ENCODE results near the gene YY1AP1.
A peak's percentile ranks its signal among the peaks of the same experiment; 100 is the strongest.
"Not testable (repeated sequence)": the region's sequence is repeated elsewhere in the genome, so short reads cannot be mapped to it uniquely, and the experiment has no call there.

The YY1AP1 gene

GRCh38 chr1:155695072-155695471, 6.5 kb upstream of the YY1AP1 start:
- H3K4me3 ChIP-seq (ENCODE audit: low read length): no peak overlapping the region
- H3K27ac ChIP-seq (ENCODE audit: low read length): no peak overlapping the region
- no peak overlapping the region for H3K9ac ChIP-seq (ENCODE audit: low read length)
- peaks cover 23% of the 10 kb centered on the region for H3K36me3 ChIP-seq (ENCODE audit: control insufficient read depth, low read depth, low read length)
- no peaks in the 10 kb centered on the region for H3K9me3 ChIP-seq (ENCODE audit: control insufficient read depth, low read depth, low read length)
- H3K27me3 ChIP-seq (ENCODE audit: control insufficient read depth, insufficient read depth, low read length): no peaks in the 10 kb centered on the region
- H3K4me1 ChIP-seq (ENCODE audit: control insufficient read depth, low read depth, low read length): peaks cover 3% of the 10 kb centered on the region

- Histone ChIP-seq H3K36me3 (ENCODE audit: control insufficient read depth, low read depth, low read length) (peaks cover 23% of the 10 kb centered on the region), H3K4me3 (ENCODE audit: low read length) (no peak overlapping the region)
Measured at GRCh38 chr1:155694167-155694566, 5.6 kb upstream of the YY1AP1 start.

GRCh38 chr1:155691992-155692528, 3.5 kb upstream of the YY1AP1 start:
- H3K9ac ChIP-seq (ENCODE audit: low read length): no peak overlapping the region
- H3K4me3 ChIP-seq (ENCODE audit: low read length): no peak overlapping the region
- peaks cover 7% of the 10 kb centered on the region for H3K4me1 ChIP-seq (ENCODE audit: control insufficient read depth, low read depth, low read length)
- H3K36me3 ChIP-seq (ENCODE audit: control insufficient read depth, low read depth, low read length): peaks cover 23% of the 10 kb centered on the region
- H3K27me3 ChIP-seq (ENCODE audit: control insufficient read depth, insufficient read depth, low read length): no peaks in the 10 kb centered on the region
- H3K27ac ChIP-seq (ENCODE audit: low read length): no peak overlapping the region
- H3K9me3 ChIP-seq (ENCODE audit: control insufficient read depth, low read depth, low read length): no peaks in the 10 kb centered on the region

More at GRCh38 chr1:155694167-155694566, 5.6 kb upstream of the YY1AP1 start:
- Histone ChIP-seq H3K9ac (ENCODE audit: low read length) (no peak overlapping the region), H3K27me3 (ENCODE audit: control insufficient read depth, insufficient read depth, low read length) (no peaks in the 10 kb centered on the region), H3K9me3 (ENCODE audit: control insufficient read depth, low read depth, low read length) (no peaks in the 10 kb centered on the region), H3K4me1 (ENCODE audit: control insufficient read depth, low read depth, low read length) (peaks cover 7% of the 10 kb centered on the region), H3K27ac (ENCODE audit: low read length) (no peak overlapping the region)

- H3K4me1 ChIP-seq (ENCODE audit: control insufficient read depth, low read depth, low read length); H3K9me3 ChIP-seq (ENCODE audit: control insufficient read depth, low read depth, low read length); H3K27me3 ChIP-seq (ENCODE audit: control insufficient read depth, insufficient read depth, low read length): not testable (repeated sequence)
- Histone ChIP-seq H3K4me3 (ENCODE audit: low read length) (peak within 1 kb of the TSS; percentile 91), H3K9ac (ENCODE audit: low read length) (peak within 1 kb of the TSS; percentile 86), H3K36me3 (ENCODE audit: control insufficient read depth, low read depth, low read length) (peaks cover 23% of the 10 kb centered on the region), H3K27ac (ENCODE audit: low read length) (peak within 1 kb of the TSS; percentile 87)
Measured at GRCh38 chr1:155689081-155689607, 570 bp upstream of the YY1AP1 start, which contains the start of gene DAP3. Gene DAP3, plus strand, starts transcription at chr1:155689091. Its CDS starts 20,689 bp downstream, at chr1:155709780.

GRCh38 chr1:155687705-155688323, 760 bp downstream of the YY1AP1 start:
- Histone ChIP-seq H3K9ac (ENCODE audit: low read length) (peak overlapping the region; percentile 86), H3K27ac (ENCODE audit: low read length) (peak overlapping the region; percentile 71), H3K4me3 (ENCODE audit: low read length) (peak overlapping the region; percentile 91), H3K36me3 (ENCODE audit: control insufficient read depth, low read depth, low read length) (peaks cover 22% of the 10 kb centered on the region)
- H3K9me3 ChIP-seq (ENCODE audit: control insufficient read depth, low read depth, low read length); H3K27me3 ChIP-seq (ENCODE audit: control insufficient read depth, insufficient read depth, low read length); H3K4me1 ChIP-seq (ENCODE audit: control insufficient read depth, low read depth, low read length): not testable (repeated sequence)

GRCh38 chr1:155681776-155682175, 6.8 kb downstream of the YY1AP1 start:
- Histone ChIP-seq H3K9ac (ENCODE audit: low read length) (no peak overlapping the region), H3K9me3 (ENCODE audit: control insufficient read depth, low read depth, low read length) (no peaks in the 10 kb centered on the region), H3K27me3 (ENCODE audit: control insufficient read depth, insufficient read depth, low read length) (no peaks in the 10 kb centered on the region), H3K4me3 (ENCODE audit: low read length) (no peak overlapping the region), H3K4me1 (ENCODE audit: control insufficient read depth, low read depth, low read length) (no peaks in the 10 kb centered on the region), H3K27ac (ENCODE audit: low read length) (no peak overlapping the region), H3K36me3 (ENCODE audit: control insufficient read depth, low read depth, low read length) (peaks cover 37% of the 10 kb centered on the region)

- peaks cover 49% of the 10 kb centered on the region for H3K36me3 ChIP-seq (ENCODE audit: control insufficient read depth, low read depth, low read length)
- H3K4me1 ChIP-seq (ENCODE audit: control insufficient read depth, low read depth, low read length): no peaks in the 10 kb centered on the region
- no peak overlapping the region for H3K27ac ChIP-seq (ENCODE audit: low read length)
- no peaks in the 10 kb centered on the region for H3K27me3 ChIP-seq (ENCODE audit: control insufficient read depth, insufficient read depth, low read length)
- no peaks in the 10 kb centered on the region for H3K9me3 ChIP-seq (ENCODE audit: control insufficient read depth, low read depth, low read length)
- no peak overlapping the region for H3K9ac ChIP-seq (ENCODE audit: low read length)
- no peak overlapping the region for H3K4me3 ChIP-seq (ENCODE audit: low read length)
Measured at GRCh38 chr1:155680531-155680930, 8.0 kb downstream of the YY1AP1 start.

GRCh38 chr1:155678992-155679391, 9.6 kb downstream of the YY1AP1 start:
- not testable (repeated sequence) for H3K4me1 ChIP-seq (ENCODE audit: control insufficient read depth, low read depth, low read length); H3K9me3 ChIP-seq (ENCODE audit: control insufficient read depth, low read depth, low read length); H3K9ac ChIP-seq (ENCODE audit: low read length); H3K4me3 ChIP-seq (ENCODE audit: low read length); H3K27me3 ChIP-seq (ENCODE audit: control insufficient read depth, insufficient read depth, low read length); H3K27ac ChIP-seq (ENCODE audit: low read length)
- peaks cover 60% of the 10 kb centered on the region for H3K36me3 ChIP-seq (ENCODE audit: control insufficient read depth, low read depth, low read length)

GRCh38 chr1:155678027-155678426, 10.5 kb downstream of the YY1AP1 start:
- peaks cover 62% of the 10 kb centered on the region for H3K36me3 ChIP-seq (ENCODE audit: control insufficient read depth, low read depth, low read length)
- no peaks in the 10 kb centered on the region for H3K4me1 ChIP-seq (ENCODE audit: control insufficient read depth, low read depth, low read length)
- no peak overlapping the region for H3K9ac ChIP-seq (ENCODE audit: low read length)
- H3K4me3 ChIP-seq (ENCODE audit: low read length): no peak overlapping the region
- H3K9me3 ChIP-seq (ENCODE audit: control insufficient read depth, low read depth, low read length): no peaks in the 10 kb centered on the region
- H3K27ac ChIP-seq (ENCODE audit: low read length): no peak overlapping the region
- no peaks in the 10 kb centered on the region for H3K27me3 ChIP-seq (ENCODE audit: control insufficient read depth, insufficient read depth, low read length)

- H3K4me3 ChIP-seq (ENCODE audit: low read length): no peak overlapping the region
- H3K9me3 ChIP-seq (ENCODE audit: control insufficient read depth, low read depth, low read length): no peaks in the 10 kb centered on the region
- no peaks in the 10 kb centered on the region for H3K4me1 ChIP-seq (ENCODE audit: control insufficient read depth, low read depth, low read length)
- no peaks in the 10 kb centered on the region for H3K27me3 ChIP-seq (ENCODE audit: control insufficient read depth, insufficient read depth, low read length)
- no peak overlapping the region for H3K27ac ChIP-seq (ENCODE audit: low read length)
- H3K9ac ChIP-seq (ENCODE audit: low read length): no peak overlapping the region
- peaks cover 87% of the 10 kb centered on the region for H3K36me3 ChIP-seq (ENCODE audit: control insufficient read depth, low read depth, low read length)
Measured at GRCh38 chr1:155673003-155673402, 15.6 kb downstream of the YY1AP1 start.

- H3K36me3 ChIP-seq (ENCODE audit: control insufficient read depth, low read depth, low read length): peaks cover 84% of the 10 kb centered on the region
Measured at GRCh38 chr1:155671750-155672149, 16.8 kb downstream of the YY1AP1 start.

More at GRCh38 chr1:155671750-155672149, 16.8 kb downstream of the YY1AP1 start:
- Histone ChIP-seq H3K9me3 (ENCODE audit: control insufficient read depth, low read depth, low read length) (no peaks in the 10 kb centered on the region), H3K27ac (ENCODE audit: low read length) (no peak overlapping the region), H3K4me3 (ENCODE audit: low read length) (no peak overlapping the region), H3K4me1 (ENCODE audit: control insufficient read depth, low read depth, low read length) (no peaks in the 10 kb centered on the region), H3K27me3 (ENCODE audit: control insufficient read depth, insufficient read depth, low read length) (no peaks in the 10 kb centered on the region), H3K9ac (ENCODE audit: low read length) (no peak overlapping the region)

Measured in iPS-18a (cell line).